Adrenal gland (tissue), 5 donors: ENCODE measurements around the gene GOLGA6C.

Experiments used
- POLR2A ChIP-seq, 2 donors: fragments of 450-650 bp; IDR thresholded peaks; one replicate each; pipeline ENCODE4 v1.6.1; 2017; ENCODE audit warnings: antibody characterized with exemption in 2 of 2, mild to moderate bottlenecking in 2 of 2, moderate library complexity in 1 of 2
- TF ChIP-seq, protein P1 (sequence below), 6 experiments: fragments of 450-650 bp in 4 of 6; fragments of 200-600 bp in 2 of 6; sonication (generic) in 1 of 6; IDR thresholded peaks; 1 replicate in 5 of 6; 2 replicates in 1 of 6; pipeline versions ENCODE4 v1.5.1 to v1.8.0; 2016 to 2021; ENCODE audit warnings: antibody characterized with exemption in 6 of 6, mild to moderate bottlenecking in 2 of 6, moderate library complexity in 1 of 6
- donor health status: DM: no; HTN: no; CAD: no.

DNA sequence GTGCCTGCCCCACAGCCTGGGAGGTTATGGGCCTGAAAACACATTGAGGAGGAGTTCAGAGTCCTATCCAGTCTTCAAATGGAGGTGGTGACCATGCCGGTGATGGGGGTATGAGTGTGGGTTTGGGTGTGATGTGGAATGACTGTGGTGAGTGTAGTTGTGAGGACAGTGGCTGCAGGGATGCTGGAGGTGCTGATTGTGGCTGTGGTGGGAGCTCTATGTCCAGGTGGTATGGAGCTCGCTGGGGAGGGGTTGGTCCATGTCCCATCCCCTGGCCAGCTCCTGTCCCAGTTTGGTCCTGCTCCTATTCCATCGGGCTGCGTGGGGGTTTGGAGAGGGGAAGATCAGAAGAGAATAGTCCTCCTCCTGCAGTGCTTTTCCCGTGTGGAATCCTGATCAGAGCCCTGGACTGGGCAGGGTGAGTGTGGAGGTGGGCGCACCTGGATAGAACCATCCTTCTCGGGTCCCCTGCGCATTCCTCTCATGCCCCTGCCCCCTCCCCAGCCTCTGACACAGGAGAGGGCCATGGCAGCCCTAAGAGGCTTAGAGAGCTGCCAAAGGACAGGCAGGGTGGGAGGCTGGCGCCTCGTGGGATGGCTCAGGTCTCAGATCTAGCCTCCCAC, 23.0 kb upstream of the GOLGA6C start:
- TF ChIP-seq, protein P1, sequence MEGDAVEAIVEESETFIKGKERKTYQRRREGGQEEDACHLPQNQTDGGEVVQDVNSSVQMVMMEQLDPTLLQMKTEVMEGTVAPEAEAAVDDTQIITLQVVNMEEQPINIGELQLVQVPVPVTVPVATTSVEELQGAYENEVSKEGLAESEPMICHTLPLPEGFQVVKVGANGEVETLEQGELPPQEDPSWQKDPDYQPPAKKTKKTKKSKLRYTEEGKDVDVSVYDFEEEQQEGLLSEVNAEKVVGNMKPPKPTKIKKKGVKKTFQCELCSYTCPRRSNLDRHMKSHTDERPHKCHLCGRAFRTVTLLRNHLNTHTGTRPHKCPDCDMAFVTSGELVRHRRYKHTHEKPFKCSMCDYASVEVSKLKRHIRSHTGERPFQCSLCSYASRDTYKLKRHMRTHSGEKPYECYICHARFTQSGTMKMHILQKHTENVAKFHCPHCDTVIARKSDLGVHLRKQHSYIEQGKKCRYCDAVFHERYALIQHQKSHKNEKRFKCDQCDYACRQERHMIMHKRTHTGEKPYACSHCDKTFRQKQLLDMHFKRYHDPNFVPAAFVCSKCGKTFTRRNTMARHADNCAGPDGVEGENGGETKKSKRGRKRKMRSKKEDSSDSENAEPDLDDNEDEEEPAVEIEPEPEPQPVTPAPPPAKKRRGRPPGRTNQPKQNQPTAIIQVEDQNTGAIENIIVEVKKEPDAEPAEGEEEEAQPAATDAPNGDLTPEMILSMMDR (IDR thresholded peaks at IDR 0.05), result no peak
- TF ChIP-seq POLR2A (IDR thresholded peaks at IDR 0.05), result no peak
